ENCODE measurements around the gene ASIC5. TPM values are rescaled to one million over a fixed set of nuclear protein-coding genes. Genes with fewer than 3 reads are reported as not detected.

ASIC5 gene, protein sequence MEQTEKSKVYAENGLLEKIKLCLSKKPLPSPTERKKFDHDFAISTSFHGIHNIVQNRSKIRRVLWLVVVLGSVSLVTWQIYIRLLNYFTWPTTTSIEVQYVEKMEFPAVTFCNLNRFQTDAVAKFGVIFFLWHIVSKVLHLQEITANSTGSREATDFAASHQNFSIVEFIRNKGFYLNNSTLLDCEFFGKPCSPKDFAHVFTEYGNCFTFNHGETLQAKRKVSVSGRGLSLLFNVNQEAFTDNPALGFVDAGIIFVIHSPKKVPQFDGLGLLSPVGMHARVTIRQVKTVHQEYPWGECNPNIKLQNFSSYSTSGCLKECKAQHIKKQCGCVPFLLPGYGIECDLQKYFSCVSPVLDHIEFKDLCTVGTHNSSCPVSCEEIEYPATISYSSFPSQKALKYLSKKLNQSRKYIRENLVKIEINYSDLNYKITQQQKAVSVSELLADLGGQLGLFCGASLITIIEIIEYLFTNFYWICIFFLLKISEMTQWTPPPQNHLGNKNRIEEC
- not detected for total RNA-seq

DNA sequence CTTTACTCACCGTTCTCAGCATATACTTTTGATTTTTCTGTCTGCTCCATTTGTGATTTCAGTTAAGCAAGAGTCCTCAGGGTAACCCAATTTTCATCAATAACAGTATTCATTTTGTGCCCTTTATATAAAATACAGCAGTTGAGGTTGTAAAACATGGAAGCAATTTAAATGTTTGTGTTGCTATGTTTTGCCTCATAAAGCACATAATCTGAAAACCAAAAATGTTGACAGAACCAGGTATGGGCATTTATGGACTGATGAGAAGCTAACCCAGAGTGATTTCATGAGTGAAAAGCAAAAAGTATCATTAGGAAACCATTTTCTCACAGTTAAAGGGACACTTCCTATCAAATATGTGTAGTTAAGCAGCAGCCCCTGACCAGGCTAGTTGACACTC, at the start of gene ASIC5:
TSS of gene ASIC5 (minus strand) at position 101 of the 400 bp plus-strand sequence. CDS start at position 50, 51 bp downstream.
- intact Hi-C loops (cut with micrococcal nuclease) = no loop called here
- H3K27me3 Mint-ChIP-seq = no peaks in the 10 kb centered on the region
- ChIA-PET CTCF (no interaction called here), POLR2A (no interaction called here)
- H3K9me3 Mint-ChIP-seq = peaks cover 9% of the 10 kb centered on the region
- H3K4me3 Mint-ChIP-seq = no peak within 1 kb of the TSS
- no peak within 1 kb of the TSS for H3K27ac Mint-ChIP-seq
- H3K4me1 Mint-ChIP-seq (ENCODE audit: low read depth) = no peaks in the 10 kb centered on the region
- DNase-seq = no peak
- H3K36me3 Mint-ChIP-seq = no peaks in the 10 kb centered on the region

DNA sequence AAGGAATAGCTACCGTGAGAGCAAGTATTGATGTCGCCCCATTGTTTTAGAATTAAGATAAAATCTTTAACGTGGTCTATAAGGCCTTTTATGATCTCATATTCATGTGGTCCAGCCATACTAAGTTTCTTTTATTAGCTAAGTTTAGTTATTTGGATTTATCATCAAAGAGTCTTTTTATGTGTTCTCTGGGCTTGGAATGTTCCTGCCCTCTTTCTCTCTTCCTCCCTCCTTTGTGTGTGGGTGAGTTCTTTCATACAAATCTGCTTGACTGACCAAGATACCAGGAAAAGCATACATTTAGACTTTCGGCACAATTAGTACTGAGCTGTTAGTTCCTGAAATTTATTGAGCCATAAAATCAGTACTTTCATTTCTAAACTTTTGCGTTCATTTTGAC, 48.7 kb upstream of the ASIC5 start:
- ChIA-PET POLR2A (no interaction called here), CTCF (no interaction called here)
- no peak overlapping the region for H3K4me3 Mint-ChIP-seq
- DNase-seq = no peak
- no peaks in the 10 kb centered on the region for H3K9me3 Mint-ChIP-seq
- H3K27ac Mint-ChIP-seq = no peak overlapping the region
- H3K36me3 Mint-ChIP-seq = no peaks in the 10 kb centered on the region
- no peaks in the 10 kb centered on the region for H3K4me1 Mint-ChIP-seq (ENCODE audit: low read depth)
- intact Hi-C loops (cut with micrococcal nuclease) = no loop called here
- H3K27me3 Mint-ChIP-seq = peaks cover 2% of the 10 kb centered on the region

DNA sequence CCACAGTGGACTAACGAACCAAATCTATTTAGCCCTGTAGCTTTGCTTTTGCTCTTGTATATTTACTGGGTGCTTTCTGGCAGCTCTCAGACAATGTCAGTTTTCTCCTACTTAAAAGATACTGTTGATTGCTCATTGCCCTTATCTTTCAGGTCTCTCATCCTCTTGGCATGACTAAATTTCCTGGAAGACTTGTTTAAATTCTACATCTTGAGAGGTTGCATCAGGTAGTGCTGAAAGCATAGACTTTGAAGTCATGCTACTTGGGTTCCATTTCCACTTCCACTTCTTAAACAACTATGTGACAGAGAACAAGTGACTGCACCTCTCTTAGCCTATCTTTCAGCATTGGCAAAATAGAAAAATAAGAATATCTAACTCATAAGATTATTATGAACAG, 45.8 kb upstream of the ASIC5 start:
- CTCF ChIA-PET = no interaction called here

DNA sequence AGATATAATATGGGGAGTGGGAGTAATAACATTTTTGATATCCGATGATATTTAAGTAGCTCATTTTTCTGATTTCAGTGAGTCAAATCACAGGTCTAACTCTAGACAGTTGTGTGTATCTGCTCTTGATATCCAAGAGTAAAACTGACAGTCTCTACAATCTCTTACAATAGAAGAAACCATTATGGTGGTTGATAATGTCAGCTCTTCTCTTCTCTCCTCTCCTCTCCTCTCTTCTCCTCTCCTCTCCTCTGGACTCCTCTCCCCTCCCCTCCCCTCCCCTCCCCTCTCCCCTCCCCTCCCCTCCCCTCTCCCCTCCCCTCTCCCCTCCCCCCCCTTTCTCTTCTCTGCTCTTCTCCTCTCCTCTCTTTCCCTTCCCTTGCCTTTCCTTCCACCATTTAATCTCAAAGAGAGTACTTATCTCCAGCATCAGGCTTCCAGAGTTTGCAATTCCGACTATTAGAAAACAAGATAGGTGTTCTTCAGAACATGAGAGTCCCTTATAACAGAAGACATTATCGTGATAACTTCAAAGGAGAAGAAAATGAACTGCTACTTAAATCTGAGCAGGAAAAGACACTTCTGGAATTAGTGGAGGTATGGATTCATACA, 43.6 kb upstream of the ASIC5 start:
- Mint-ChIP-seq H3K4me1 (ENCODE audit: low read depth) (no peaks in the 10 kb centered on the region), H3K27me3 (peaks cover 4% of the 10 kb centered on the region), H3K9me3 (no peaks in the 10 kb centered on the region), H3K4me3 (no peak overlapping the region), H3K27ac (no peak overlapping the region), H3K36me3 (no peaks in the 10 kb centered on the region)
- CTCF ChIA-PET = no interaction called here
- POLR2A ChIA-PET = no interaction called here
- intact Hi-C loops (cut with micrococcal nuclease) = no loop called here
- no peak for DNase-seq

More for the DNA sequence above, 45.8 kb upstream of the ASIC5 start:
- H3K4me1 Mint-ChIP-seq (ENCODE audit: low read depth) = no peaks in the 10 kb centered on the region
- intact Hi-C loops (cut with micrococcal nuclease) = no loop called here
- H3K27me3 Mint-ChIP-seq = peaks cover 4% of the 10 kb centered on the region
- DNase-seq = no peak
- no peaks in the 10 kb centered on the region for H3K36me3 Mint-ChIP-seq
- H3K4me3 Mint-ChIP-seq = no peak overlapping the region
- POLR2A ChIA-PET = no interaction called here
- no peaks in the 10 kb centered on the region for H3K9me3 Mint-ChIP-seq
- no peak overlapping the region for H3K27ac Mint-ChIP-seq

DNA sequence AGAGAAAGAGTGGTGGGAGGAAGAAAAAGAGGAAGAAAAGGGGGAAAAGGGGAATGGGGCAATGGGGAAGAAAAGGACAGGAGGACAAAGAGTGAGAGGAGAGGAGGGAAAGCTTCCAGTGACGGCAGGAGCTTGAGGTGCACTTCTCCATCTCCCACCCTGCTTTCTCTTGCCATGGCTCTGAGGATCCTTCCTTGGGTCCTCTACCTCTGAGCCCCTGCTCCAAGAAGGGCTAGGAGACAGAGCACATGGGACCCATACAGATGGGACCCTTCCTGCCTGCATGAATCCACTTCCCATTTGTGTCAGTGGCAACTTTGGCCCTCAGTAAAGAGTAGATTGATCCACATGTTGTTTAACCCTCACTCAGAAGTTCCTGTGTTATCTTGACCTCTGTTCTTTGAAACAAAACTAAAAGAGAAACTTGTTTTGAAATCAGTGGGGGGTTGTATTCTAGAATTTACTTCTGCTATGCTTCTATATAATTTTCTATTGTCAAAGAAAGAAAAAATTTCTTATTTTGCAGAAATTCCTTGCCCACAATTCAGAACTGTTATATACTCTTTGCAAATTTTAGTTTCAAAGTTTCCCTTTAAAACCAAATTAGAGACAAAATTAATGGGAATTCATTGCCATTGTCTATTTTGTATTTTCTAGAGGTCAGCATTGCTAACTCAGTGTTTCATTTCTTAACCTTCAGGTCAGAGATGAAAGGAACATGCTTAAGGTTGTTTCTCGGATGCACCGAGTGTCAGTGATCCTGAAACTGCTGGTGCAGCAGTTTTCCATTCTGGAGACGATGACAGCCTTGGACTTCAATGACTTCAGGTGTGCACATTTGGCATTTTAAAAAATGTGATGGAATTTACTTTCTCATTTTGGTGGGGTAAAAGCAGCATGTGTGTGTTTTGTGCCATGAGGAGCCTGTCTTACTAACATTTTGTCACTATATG, 42.4 kb upstream of the ASIC5 start:
- no peak overlapping the region for H3K27ac Mint-ChIP-seq
- POLR2A ChIA-PET = interaction anchor here (0.6 kb wide), 1 partner anchor 36 kb away, joined by 4 read pairs; no protein-coding TSS in a partner anchor
- intact Hi-C loops (cut with micrococcal nuclease) = no loop called here
- no peak overlapping the region for H3K4me3 Mint-ChIP-seq
- no peaks in the 10 kb centered on the region for H3K36me3 Mint-ChIP-seq
- H3K4me1 Mint-ChIP-seq (ENCODE audit: low read depth) = no peaks in the 10 kb centered on the region
- peaks cover 4% of the 10 kb centered on the region for H3K27me3 Mint-ChIP-seq
- CTCF ChIA-PET = no interaction called here
- no peaks in the 10 kb centered on the region for H3K9me3 Mint-ChIP-seq
- DNase-seq = no peak

DNA sequence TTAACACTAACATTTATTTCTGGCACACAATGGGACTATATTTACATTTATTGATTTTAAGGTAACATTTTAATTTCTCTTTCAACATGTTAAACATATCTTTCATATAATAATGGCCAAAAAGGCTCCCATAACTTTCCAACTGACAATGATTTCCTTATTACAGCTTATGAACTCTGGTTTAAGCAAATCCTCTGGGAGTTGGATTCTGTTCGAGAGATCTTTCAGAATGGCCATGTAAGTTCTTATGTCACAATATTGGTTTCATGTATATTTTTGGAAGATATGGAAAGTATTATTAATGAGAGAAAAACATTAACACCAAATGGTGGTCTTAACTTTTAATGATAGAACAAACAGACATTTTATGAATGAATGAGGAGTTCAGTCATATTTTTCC, 41.5 kb upstream of the ASIC5 start:
- ChIA-PET CTCF (no interaction called here), POLR2A (no interaction called here)
- no peak for DNase-seq
- intact Hi-C loops (cut with micrococcal nuclease) = no loop called here
- H3K36me3 Mint-ChIP-seq = no peaks in the 10 kb centered on the region
- no peak overlapping the region for H3K4me3 Mint-ChIP-seq
- no peak overlapping the region for H3K27ac Mint-ChIP-seq
- H3K9me3 Mint-ChIP-seq = no peaks in the 10 kb centered on the region
- H3K4me1 Mint-ChIP-seq (ENCODE audit: low read depth) = no peaks in the 10 kb centered on the region
- H3K27me3 Mint-ChIP-seq = peaks cover 4% of the 10 kb centered on the region

DNA sequence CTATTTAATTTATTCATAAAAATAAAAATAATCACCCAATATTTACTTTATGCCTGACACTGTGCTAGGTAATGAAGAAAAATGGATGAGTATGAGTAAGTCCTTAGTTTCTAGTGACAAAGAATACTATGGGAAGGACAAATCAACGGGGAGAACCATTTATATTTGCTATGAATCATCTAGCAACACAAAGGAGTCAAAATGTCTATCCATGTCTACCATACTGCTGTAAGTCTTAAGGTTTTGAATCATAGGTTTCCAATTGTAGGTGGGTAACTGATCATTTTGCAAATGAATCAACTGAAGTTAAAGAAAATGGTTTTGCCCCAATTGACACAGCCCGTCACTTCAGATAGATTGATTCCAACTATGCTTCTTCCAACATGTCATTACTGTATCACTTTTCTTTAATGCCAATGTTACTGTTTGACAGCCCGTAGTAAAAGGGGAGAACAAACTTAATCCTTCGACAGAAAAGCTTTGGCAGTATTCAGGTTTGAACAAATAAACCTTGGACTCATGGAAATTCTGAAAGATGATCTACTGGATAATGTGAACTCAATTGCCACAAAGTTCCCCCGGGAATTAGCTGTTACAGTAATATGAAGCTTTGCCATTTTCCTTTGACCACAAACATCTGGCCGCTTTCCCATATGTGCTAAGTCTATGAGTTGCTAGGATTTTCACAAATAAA, 40.6 kb upstream of the ASIC5 start:
- intact Hi-C loops (cut with micrococcal nuclease) = no loop called here
- H3K4me1 Mint-ChIP-seq (ENCODE audit: low read depth) = no peaks in the 10 kb centered on the region
- no peak for DNase-seq
- ChIA-PET CTCF (no interaction called here), POLR2A (no interaction called here)
- H3K4me3 Mint-ChIP-seq = no peak overlapping the region
- H3K9me3 Mint-ChIP-seq = no peaks in the 10 kb centered on the region
- no peak overlapping the region for H3K27ac Mint-ChIP-seq
- H3K27me3 Mint-ChIP-seq = peaks cover 4% of the 10 kb centered on the region
- no peaks in the 10 kb centered on the region for H3K36me3 Mint-ChIP-seq

DNA sequence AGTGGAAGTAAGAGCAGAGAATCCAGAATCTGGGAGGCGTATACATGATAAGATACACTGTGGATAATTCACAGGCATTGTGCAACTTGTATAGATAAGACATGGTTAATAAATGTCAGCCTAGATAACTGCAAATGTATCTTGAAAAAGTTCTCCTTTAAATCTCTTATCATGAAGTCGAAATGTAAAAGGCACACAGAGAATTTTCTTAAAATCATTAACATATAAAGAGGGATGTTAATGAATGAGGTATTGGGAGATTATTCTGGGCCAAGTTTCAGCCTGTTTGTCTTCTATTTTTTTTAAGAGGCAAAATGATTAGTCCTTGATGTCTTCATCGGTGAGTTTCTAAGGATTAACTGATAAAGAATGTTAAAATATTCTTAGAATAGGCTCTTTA, 38.3 kb upstream of the ASIC5 start:
- POLR2A ChIA-PET = no interaction called here
- H3K27ac Mint-ChIP-seq = no peak overlapping the region
- peaks cover 2% of the 10 kb centered on the region for H3K27me3 Mint-ChIP-seq
- no peaks in the 10 kb centered on the region for H3K4me1 Mint-ChIP-seq (ENCODE audit: low read depth)
- CTCF ChIA-PET = no interaction called here
- H3K9me3 Mint-ChIP-seq = no peaks in the 10 kb centered on the region
- no peaks in the 10 kb centered on the region for H3K36me3 Mint-ChIP-seq
- no peak overlapping the region for H3K4me3 Mint-ChIP-seq
- intact Hi-C loops (cut with micrococcal nuclease) = no loop called here
- DNase-seq = no peak

DNA sequence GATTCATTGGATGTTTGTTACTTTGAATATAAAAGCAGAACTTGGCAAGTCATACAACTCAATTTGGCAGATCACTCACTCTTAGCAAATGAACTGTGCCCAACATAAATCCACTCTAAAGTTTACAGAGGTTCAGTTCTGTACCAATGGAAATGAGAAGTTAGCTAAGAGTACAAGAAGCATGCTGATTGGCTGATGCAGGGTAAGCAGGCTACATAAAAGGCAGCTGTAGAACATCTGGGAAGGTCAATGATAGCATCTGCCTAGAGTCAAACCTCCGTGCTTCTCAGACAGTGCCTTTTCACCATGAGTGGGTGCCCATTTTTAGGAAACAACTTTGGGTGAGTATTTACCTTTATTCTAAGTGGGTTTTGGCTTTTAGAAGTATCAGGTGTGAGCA, 37.4 kb upstream of the ASIC5 start, which contains the start of gene TDO2:
TSS of gene TDO2 (plus strand) at position 244 of the 400 bp plus-strand sequence. CDS start at position 307, 63 bp downstream.
- POLR2A ChIA-PET = no interaction called here

DNA sequence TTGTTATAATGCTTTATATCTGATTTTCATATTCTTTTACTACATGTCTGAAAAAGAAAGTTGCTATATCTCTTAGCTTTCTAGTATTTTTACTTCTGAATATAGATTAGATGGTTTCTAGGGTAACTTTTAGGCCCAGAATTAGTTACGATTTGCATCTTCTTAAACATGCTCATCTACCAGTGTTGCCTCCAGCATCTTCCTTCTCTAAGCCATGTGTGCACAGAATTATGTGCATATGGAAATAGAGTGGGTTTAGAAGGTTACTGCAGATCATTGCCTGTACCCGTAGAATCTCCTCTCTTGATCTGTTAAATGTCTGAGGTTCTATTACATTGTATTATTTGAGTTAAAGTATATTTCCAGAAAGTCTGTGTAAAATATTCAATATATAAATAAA, 34.9 kb upstream of the ASIC5 start:
- no peaks in the 10 kb centered on the region for H3K36me3 Mint-ChIP-seq
- CTCF ChIA-PET = no interaction called here
- H3K4me3 Mint-ChIP-seq = no peak overlapping the region
- peaks cover 9% of the 10 kb centered on the region for H3K9me3 Mint-ChIP-seq
- H3K27ac Mint-ChIP-seq = no peak overlapping the region
- intact Hi-C loops (cut with micrococcal nuclease) = no loop called here
- H3K27me3 Mint-ChIP-seq = no peaks in the 10 kb centered on the region
- DNase-seq = no peak
- no peaks in the 10 kb centered on the region for H3K4me1 Mint-ChIP-seq (ENCODE audit: low read depth)
- POLR2A ChIA-PET = no interaction called here

More for the DNA sequence above, 37.4 kb upstream of the ASIC5 start, which contains the start of gene TDO2:
- CTCF ChIA-PET = no interaction called here
- no peak within 1 kb of the TSS for H3K4me3 Mint-ChIP-seq
- H3K36me3 Mint-ChIP-seq = no peaks in the 10 kb centered on the region
- peaks cover 2% of the 10 kb centered on the region for H3K27me3 Mint-ChIP-seq
- intact Hi-C loops (cut with micrococcal nuclease) = no loop called here
- H3K9me3 Mint-ChIP-seq = peaks cover under 1% of the 10 kb centered on the region
- no peak for DNase-seq
- no peaks in the 10 kb centered on the region for H3K4me1 Mint-ChIP-seq (ENCODE audit: low read depth)
- H3K27ac Mint-ChIP-seq = no peak within 1 kb of the TSS

DNA sequence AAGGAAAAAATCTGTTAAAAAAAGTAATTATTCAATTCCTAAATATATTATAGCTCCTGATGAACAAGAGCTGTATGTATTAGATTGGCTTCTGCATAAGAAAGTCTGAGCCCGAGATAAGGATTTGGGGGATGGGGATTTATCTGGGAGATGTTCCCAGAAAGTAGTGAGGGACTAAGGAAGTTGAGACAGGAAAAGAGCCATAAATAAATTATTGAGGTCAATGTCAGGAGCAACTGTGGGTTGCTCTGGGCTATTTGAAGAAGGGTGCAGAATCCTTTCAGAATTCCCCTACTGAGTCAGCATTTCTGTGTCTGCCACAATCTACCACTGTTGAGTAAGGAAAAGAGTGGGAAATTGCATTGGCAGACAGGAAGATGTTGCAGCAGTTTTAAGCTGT, 34.3 kb upstream of the ASIC5 start:
- Mint-ChIP-seq H3K27me3 (peaks cover 2% of the 10 kb centered on the region), H3K4me1 (ENCODE audit: low read depth) (no peaks in the 10 kb centered on the region), H3K27ac (no peak overlapping the region), H3K36me3 (no peaks in the 10 kb centered on the region), H3K4me3 (no peak overlapping the region), H3K9me3 (peaks cover 13% of the 10 kb centered on the region)
- intact Hi-C loops (cut with micrococcal nuclease) = no loop called here
- no peak for DNase-seq
- ChIA-PET POLR2A (no interaction called here), CTCF (no interaction called here)

DNA sequence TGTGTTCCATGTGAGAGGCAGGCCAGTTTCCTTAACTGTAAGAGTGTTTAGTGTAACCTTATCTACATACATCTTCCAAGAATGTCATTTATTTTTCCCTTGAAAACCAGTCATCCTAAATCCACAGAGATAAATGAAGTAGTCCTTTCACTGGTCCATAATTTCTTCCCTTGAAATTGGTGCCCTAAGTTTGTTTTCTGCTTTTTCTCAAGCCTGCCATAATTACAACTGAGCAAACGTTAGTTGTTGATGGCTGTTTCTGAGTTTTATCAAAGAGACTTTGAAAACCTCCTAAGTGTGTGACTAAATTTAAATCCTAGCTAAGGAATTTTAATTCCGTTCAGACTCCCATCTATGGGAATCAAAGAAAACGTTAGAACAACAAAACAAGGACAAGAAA, 33.8 kb upstream of the ASIC5 start:
- ChIA-PET POLR2A (no interaction called here), CTCF (no interaction called here)
- DNase-seq = no peak
- Mint-ChIP-seq H3K9me3 (peaks cover 13% of the 10 kb centered on the region), H3K36me3 (no peaks in the 10 kb centered on the region), H3K27ac (no peak overlapping the region), H3K4me3 (no peak overlapping the region), H3K27me3 (peaks cover 3% of the 10 kb centered on the region), H3K4me1 (ENCODE audit: low read depth) (no peaks in the 10 kb centered on the region)
- intact Hi-C loops (cut with micrococcal nuclease) = no loop called here
